Measurements from ENCODE around the gene RFPL2.

DNA sequence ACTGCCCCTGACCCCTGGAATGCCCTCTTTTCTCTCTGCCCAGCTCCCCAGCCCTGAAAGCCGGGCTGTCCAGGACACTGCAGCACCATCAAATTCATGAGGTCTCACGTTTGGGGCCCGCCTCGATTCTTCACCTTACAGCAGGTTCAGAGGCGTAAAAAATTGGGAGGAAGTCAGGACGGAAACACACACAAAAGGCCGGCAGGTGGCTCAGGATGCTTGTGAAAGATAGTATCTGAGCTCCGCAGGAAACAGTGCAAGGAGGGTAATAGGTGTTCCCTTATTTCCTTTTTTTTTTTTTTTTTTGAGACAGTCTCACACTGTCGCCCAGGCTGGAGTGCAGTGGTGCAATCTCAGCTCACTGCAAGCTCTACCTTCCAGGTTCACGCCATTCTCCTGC lies 4.1 kb downstream of the RFPL2 start:
- TF ChIP-seq POLR2A (IDR thresholded peaks at IDR 0.05) (no peak), CTCF (IDR thresholded peaks at IDR 0.05) (no peak)
